CD14-positive monocyte (primary cell): ENCODE measurements around the gene FXYD6. TPM values are rescaled to one million over a fixed set of nuclear protein-coding genes. Genes with fewer than 3 reads are reported as not detected.

Experiments
- DNase-seq, 3 donors: peaks; one replicate each; pipeline ENCODE4 v3.0.0-alpha.2; 2011 to 2022
- H2AFZ ChIP-seq: 2 replicates; pipeline ENCODE4 v1.6.0; 2012; ENCODE audit warnings: mild to moderate bottlenecking, low read depth, low read length, inconsistent platforms; ENCODE audit not compliant: insufficient read depth, poor library complexity, severe bottlenecking
- H3K27ac ChIP-seq, 2 donors: 1 replicate in 1 of 2; 2 replicates in 1 of 2; pipeline ENCODE4 v1.5.1; 2012 to 2013; ENCODE audit warnings: low read length in 2 of 2, control low read depth in 1 of 2, inconsistent platforms in 1 of 2, low read depth in 1 of 2, mild to moderate bottlenecking in 1 of 2
- H3K27me3 ChIP-seq, 2 donors: one replicate each; pipeline versions ENCODE4 v1.6.0 to v1.6.1; 2011 to 2013; ENCODE audit warnings: low read length in 2 of 2; ENCODE audit not compliant: control insufficient read depth in 2 of 2, insufficient read depth in 2 of 2
- H3K36me3 ChIP-seq, 2 donors: replicated peaks in 1 of 2; 1 replicate in 1 of 2; 2 replicates in 1 of 2; pipeline versions ENCODE4 v1.5.1 to v1.6.1; 2012 to 2013; ENCODE audit warnings: low read length in 2 of 2, control low read depth in 1 of 2, inconsistent platforms in 1 of 2, mild to moderate bottlenecking in 1 of 2; ENCODE audit not compliant: insufficient read depth in 2 of 2, control insufficient read depth in 1 of 2
- H3K4me1 ChIP-seq, 2 donors: 1 replicate in 1 of 2; 2 replicates in 1 of 2; pipeline versions ENCODE4 v1.5.1 to v1.6.1; 2012 to 2013; ENCODE audit warnings: low read length in 2 of 2, control low read depth in 1 of 2, inconsistent platforms in 1 of 2, mild to moderate bottlenecking in 1 of 2, moderate library complexity in 1 of 2; ENCODE audit not compliant: insufficient read depth in 2 of 2, control insufficient read depth in 1 of 2
- H3K4me2 ChIP-seq: replicated peaks from 2 replicates; pipeline ENCODE3; 2012; ENCODE audit warnings: low read length, moderate library complexity, mild to moderate bottlenecking; ENCODE audit not compliant: poor library complexity, severe bottlenecking; ENCODE audit errors: extremely low read depth
- H3K4me3 ChIP-seq, 3 experiments: fragments of 200-600 bp in 1 of 3; sonication (generic) in 1 of 3; replicated peaks in 1 of 3; 1 replicate in 2 of 3; 2 replicates in 1 of 3; pipeline ENCODE4 v1.5.1; 2011 to 2013; ENCODE audit warnings: low read length in 3 of 3, mild to moderate bottlenecking in 3 of 3, control low read depth in 2 of 3, low read depth in 2 of 3, inconsistent platforms in 1 of 3, moderate library complexity in 1 of 3
- H3K79me2 ChIP-seq: 2 replicates; pipeline ENCODE4 v1.6.0; 2012; ENCODE audit warnings: mild to moderate bottlenecking, control low read depth, inconsistent platforms, low read length, moderate library complexity; ENCODE audit not compliant: insufficient read depth
- H3K9ac ChIP-seq: 2 replicates; pipeline ENCODE4 v1.6.0; 2017; ENCODE audit warnings: low read length, mild to moderate bottlenecking; ENCODE audit not compliant: insufficient read depth, poor library complexity, severe bottlenecking
- H3K9me3 ChIP-seq, 2 donors: replicated peaks in 1 of 2; 1 replicate in 1 of 2; 2 replicates in 1 of 2; pipeline versions ENCODE4 v1.5.1 to v1.6.1; 2012 to 2013; ENCODE audit warnings: low read length in 2 of 2, control low read depth in 1 of 2; ENCODE audit not compliant: control insufficient read depth in 1 of 2, insufficient read depth in 1 of 2
- H4K20me1 ChIP-seq: 2 replicates; pipeline ENCODE4 v1.6.0; 2012; ENCODE audit warnings: mild to moderate bottlenecking, low read length, control low read depth, moderate library complexity; ENCODE audit not compliant: insufficient read depth
- H3K27ac Mint-ChIP-seq, 7 donors: one replicate each; pipeline ENCODE4 v1.8.0; 2020; ENCODE audit warnings: mild to moderate bottlenecking in 7 of 7, mixed read lengths in 7 of 7, moderate library complexity in 6 of 7, inconsistent platforms in 2 of 7
- H3K27me3 Mint-ChIP-seq, 3 donors: one replicate each; pipeline ENCODE4 v1.8.0; 2021 to 2022; ENCODE audit warnings: low read depth in 3 of 3, mild to moderate bottlenecking in 3 of 3, mixed read lengths in 3 of 3, moderate library complexity in 3 of 3, inconsistent platforms in 1 of 3
- H3K36me3 Mint-ChIP-seq, 2 donors: one replicate each; pipeline ENCODE4 v1.8.0; 2020; ENCODE audit warnings: mixed read lengths in 2 of 2, inconsistent platforms in 1 of 2, mild to moderate bottlenecking in 1 of 2
- H3K4me1 Mint-ChIP-seq: one replicate; pipeline ENCODE4 v1.8.0; 2020; ENCODE audit warnings: mild to moderate bottlenecking, mixed read lengths
- H3K4me3 Mint-ChIP-seq, 2 donors: one replicate each; pipeline ENCODE4 v1.8.0; 2020; ENCODE audit warnings: mild to moderate bottlenecking in 2 of 2, mixed read lengths in 2 of 2, moderate library complexity in 1 of 2
- H3K9me3 Mint-ChIP-seq, 7 donors: one replicate each; pipeline ENCODE4 v1.8.0; 2020 to 2022; ENCODE audit warnings: mixed read lengths in 7 of 7, mild to moderate bottlenecking in 6 of 7, moderate library complexity in 6 of 7, inconsistent platforms in 2 of 7
- WGBS: methylation state at CpG from one replicate; pipeline ENCODE4 v1.1.5; 2013; ENCODE audit warnings: missing lambda C conversion rate; ENCODE audit not compliant: insufficient coverage; 5-methylcytosine and 5-hydroxymethylcytosine counted together
- intact Hi-C, 2 donors: fragments of 100-400 bp; cut with micrococcal nuclease; formaldehyde crosslinking; loops; one replicate each; pipeline versions ENCODE4 v1.15.0 to v1.15.1; 2023
- polyA plus RNA-seq, 3 donors: library from polyadenylated mRNA; depleted of rRNA in 1 of 3; unstranded in 2 of 3; stranded (reverse) in 1 of 3; fragments of 300-500 nt in 2 of 3; fragments of >200 nt in 1 of 3; fragmentation: Illumina TruSeq in 2 of 3; gene quantifications; 1 replicate in 2 of 3; 2 replicates in 1 of 3; pipeline ENCODE4 v1.2.3, GENCODE V29; 2012 to 2021
- TF ChIP-seq, protein P1 (sequence below): fragments of 200-600 bp; IDR thresholded peaks from one replicate; pipeline ENCODE4 v1.8.0; 2022; ENCODE audit warnings: antibody characterized with exemption, mild to moderate bottlenecking

FXYD6 gene
- polyA plus RNA-seq, 3 donors, result 36.4 to 52.1 (median 44.1) TPM

DNA sequence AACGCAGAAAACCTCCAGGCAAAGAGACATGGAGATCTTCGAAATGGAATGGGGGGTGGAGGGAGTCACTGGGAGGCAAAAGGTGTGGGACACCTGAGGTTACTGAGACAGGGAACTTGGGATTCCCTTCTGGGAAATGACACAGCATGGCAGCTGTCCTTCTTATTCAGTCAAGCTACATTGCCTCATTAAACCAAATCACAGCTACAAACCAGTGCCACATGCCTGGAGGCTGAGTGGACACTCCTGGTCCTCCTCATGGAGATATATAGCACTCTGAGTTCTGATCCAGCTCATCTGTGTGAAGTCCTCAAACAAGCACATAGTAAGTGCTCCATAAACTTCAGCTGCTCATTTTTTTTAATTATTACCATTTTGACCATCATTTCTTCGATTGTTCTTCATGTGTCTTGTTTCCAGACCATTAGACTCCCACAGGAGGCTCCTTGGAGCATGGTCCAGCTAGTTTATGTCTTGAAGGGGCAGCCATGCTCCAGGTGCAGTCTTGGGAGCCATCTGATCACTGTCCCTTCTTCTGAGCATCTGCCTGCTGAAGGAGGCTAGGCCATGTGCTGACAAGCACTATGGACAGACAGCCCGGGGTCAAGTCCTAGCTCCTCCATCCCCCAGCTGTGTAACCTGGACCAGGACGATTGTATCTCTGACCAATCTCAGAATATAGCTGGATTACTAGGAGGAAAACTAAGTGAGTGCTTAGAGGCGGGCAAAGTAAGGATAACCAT lies 42.2 kb downstream of the FXYD6 start:
- Histone ChIP-seq H3K27ac (peak overlapping the region in 1 of 2 donors; percentile 94), H3K4me3 (no peak overlapping the region), H3K79me2 (peaks cover 8% of the 10 kb centered on the region), H3K4me1 (peaks cover 79 to 90% of the 10 kb centered on the region in 2 donors), H3K9ac (no peak overlapping the region), H3K36me3 (no peaks in the 10 kb centered on the region), H2AFZ (no peak overlapping the region), H3K27me3 (no peaks in the 10 kb centered on the region), H4K20me1 (no peaks in the 10 kb centered on the region), H3K4me2 (no peak overlapping the region), H3K9me3 (no peaks in the 10 kb centered on the region)
- Mint-ChIP-seq H3K4me3 (no peak overlapping the region), H3K36me3 (peaks cover 9 to 12% of the 10 kb centered on the region in 2 donors), H3K27ac (peak overlapping the region in 2 of 7 donors; percentile 46), H3K27me3 (peaks cover 0 to 5% (median 2%) of the 10 kb centered on the region in 3 donors), H3K9me3 (peaks cover 0 to 2% (median 0%) of the 10 kb centered on the region in 7 donors), H3K4me1 (peaks cover 87% of the 10 kb centered on the region)
- DNase-seq, result no peak
- intact Hi-C loops, result loop anchor here in 1 of 2 donors (10.0 kb wide), 1 partner anchor 311 kb away; no protein-coding TSS in a partner anchor
- TF ChIP-seq, protein P1, sequence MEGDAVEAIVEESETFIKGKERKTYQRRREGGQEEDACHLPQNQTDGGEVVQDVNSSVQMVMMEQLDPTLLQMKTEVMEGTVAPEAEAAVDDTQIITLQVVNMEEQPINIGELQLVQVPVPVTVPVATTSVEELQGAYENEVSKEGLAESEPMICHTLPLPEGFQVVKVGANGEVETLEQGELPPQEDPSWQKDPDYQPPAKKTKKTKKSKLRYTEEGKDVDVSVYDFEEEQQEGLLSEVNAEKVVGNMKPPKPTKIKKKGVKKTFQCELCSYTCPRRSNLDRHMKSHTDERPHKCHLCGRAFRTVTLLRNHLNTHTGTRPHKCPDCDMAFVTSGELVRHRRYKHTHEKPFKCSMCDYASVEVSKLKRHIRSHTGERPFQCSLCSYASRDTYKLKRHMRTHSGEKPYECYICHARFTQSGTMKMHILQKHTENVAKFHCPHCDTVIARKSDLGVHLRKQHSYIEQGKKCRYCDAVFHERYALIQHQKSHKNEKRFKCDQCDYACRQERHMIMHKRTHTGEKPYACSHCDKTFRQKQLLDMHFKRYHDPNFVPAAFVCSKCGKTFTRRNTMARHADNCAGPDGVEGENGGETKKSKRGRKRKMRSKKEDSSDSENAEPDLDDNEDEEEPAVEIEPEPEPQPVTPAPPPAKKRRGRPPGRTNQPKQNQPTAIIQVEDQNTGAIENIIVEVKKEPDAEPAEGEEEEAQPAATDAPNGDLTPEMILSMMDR, result no peak
- 100% methylated on average over 2 of the region's 6 CpGs for WGBS

DNA sequence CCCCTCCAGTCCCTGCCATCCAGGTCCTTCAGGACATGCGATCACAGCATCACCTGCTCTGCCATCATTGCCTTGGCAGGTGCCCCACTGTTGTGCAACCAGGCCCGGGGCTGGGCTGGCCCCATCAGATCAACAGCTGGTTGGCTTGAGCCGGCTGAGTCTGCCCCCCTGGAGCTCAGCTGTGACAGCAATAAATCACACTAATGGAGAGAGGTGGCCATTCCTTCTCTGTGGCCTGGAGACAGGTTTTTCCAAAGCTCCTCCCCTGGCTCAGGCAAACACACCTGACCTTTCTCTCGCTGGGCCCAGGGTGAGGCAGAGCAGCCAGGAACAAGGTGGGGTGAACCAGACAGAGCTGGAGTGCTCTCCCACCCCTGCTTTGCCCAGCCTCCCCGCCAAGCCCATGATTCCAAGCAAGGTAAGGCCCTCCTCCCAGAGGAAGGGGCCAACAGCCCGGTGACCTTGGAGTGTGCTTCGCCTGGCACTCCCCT lies 43.0 kb downstream of the FXYD6 start:
- no peak overlapping the region for H3K4me2 ChIP-seq
- no peak overlapping the region for H3K9ac ChIP-seq
- no peaks in the 10 kb centered on the region for H3K27me3 ChIP-seq
- Mint-ChIP-seq H3K9me3 (peaks cover 0 to 2% (median 0%) of the 10 kb centered on the region in 7 donors), H3K27me3 (peaks cover 0 to 6% (median 2%) of the 10 kb centered on the region in 3 donors), H3K4me3 (no peak overlapping the region), H3K27ac (peak overlapping the region in 1 of 7 donors; percentile 13), H3K36me3 (peaks cover 4% of the 10 kb centered on the region in 2 donors), H3K4me1 (peaks cover 87% of the 10 kb centered on the region)
- 59% methylated on average over 7 of the region's 7 CpGs for WGBS
- intact Hi-C loops, result loop anchor here in 1 of 2 donors (10.0 kb wide), 1 partner anchor 311 kb away; no protein-coding TSS in a partner anchor
- H3K79me2 ChIP-seq, result peaks cover 8% of the 10 kb centered on the region
- no peak overlapping the region for H3K4me3 ChIP-seq
- peaks cover 79 to 90% of the 10 kb centered on the region in 2 donors for H3K4me1 ChIP-seq
- no peak for DNase-seq
- no peak overlapping the region for H3K27ac ChIP-seq
- H2AFZ ChIP-seq, result no peak overlapping the region
- no peaks in the 10 kb centered on the region for H3K36me3 ChIP-seq
- no peaks in the 10 kb centered on the region for H4K20me1 ChIP-seq
- TF ChIP-seq, protein P1, result no peak
- no peaks in the 10 kb centered on the region for H3K9me3 ChIP-seq
